Amniotic epithelial cell (primary cell): ENCODE measurements around the gene DPP7.
"Not testable (repeated sequence)": the region's sequence is repeated elsewhere in the genome, so short reads cannot be mapped to it uniquely, and the experiment has no call there.

Experiments used
- DNase-seq: peaks from one replicate; pipeline ENCODE4 v3.0.0-alpha.2; 2010; ENCODE audit warnings: low read depth

Gene DPP7

DNA sequence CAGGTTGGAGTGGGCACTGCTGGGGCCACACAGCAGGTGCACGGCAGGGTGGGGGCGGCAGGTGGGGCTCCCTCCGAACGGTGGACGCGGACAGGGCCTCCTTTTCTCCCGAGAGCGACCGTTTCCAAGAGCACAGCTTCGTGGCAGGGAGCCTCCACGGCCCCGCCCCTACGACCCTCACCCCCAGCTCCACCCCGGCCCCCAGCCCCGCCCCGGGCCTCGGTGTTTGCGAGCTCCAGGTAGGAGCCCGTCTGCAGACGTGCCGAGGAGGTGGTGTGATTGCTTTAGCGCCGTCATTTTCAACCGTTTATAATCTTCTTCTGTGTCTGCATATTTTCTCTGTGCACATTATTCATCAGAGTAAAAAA is 33.2 kb upstream of the DPP7 start:
- DNase-seq = no peak

DNA sequence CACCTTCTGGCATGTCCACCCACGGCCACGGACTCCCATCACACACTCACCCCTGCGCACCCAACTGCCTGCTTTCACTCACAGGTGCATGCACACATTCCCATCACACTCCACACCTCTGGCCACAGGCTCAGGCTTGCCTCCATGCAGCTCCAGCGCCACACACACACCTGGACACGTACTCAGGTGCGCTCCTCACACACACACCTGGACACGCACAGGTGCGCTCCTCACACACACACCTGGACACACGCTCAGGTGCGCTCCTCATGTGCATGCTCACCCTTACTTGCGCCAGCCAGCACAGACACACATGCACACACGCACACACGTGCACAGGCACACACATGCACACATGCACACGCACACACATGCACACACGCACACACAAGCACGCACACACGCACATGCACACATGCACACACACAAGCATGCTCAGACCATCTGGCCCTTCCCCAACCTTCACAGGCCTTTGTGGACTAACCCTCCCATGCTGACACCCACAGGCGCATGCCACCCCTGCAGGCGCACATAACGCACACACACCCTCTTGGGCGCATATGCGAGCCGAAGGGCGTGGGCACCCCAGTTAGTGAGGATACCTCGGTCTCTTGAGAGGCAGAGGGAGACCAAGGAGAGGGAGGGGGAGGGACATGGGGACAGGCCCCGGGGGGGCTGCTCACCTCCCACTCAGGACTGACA is 32.7 kb upstream of the DPP7 start:
- DNase-seq = no peak

DNA sequence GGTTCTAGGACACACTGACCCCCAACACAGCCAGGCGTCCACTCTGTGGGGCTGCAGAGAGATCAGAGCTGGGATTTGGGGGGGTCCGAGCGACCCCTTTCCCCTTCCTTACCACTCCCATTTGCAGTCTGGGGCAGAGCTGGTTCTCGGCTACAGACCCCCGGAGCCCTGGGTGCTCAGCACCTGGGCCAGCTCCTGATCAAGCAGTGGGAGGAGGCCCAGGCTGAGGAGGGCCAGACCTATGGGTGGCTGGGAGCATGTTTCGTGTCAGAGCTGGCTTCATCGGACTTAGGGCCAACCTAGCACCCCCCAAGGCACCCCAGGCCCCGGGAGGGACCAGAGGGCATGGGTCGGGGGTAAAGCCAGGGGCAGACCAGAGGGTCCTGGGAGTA is 32.0 kb upstream of the DPP7 start:
- no peak for DNase-seq

DNA sequence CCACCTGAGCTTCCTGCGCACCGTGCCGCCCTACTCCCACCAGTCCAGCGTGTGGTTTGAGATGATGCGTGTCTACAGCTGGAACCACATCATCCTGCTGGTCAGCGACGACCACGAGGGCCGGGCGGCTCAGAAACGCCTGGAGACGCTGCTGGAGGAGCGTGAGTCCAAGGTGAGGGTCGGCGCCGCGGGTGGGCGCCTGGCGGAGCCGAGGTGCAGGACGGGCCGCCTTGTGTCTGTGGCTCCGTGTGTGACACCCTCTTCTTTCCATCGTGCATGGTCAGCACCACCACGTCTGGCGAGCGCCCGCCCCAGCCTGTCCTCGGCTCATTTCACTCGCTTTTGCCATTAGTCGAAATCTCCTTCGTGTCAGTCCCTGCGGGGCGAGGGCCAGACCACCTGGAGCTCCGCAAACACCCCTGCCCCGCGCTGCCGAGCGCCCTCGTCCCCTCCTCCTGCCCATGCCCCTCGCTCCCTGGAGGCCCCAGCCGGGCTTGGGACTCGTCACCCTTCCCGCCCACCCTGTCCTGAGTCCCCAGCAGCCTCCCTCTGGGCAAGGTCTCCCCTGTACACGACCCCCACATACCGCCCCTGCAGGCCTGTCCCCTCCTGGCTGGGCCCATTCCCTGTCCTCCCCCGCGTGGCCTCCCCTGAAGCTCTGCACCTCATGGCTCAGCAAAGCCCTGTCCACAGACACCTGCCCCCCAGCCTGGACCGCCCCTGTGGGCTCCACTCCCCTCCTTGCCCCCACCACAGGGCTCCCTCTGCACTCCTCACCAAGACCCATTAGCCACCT is 31.4 kb upstream of the DPP7 start:
- DNase-seq = no peak

DNA sequence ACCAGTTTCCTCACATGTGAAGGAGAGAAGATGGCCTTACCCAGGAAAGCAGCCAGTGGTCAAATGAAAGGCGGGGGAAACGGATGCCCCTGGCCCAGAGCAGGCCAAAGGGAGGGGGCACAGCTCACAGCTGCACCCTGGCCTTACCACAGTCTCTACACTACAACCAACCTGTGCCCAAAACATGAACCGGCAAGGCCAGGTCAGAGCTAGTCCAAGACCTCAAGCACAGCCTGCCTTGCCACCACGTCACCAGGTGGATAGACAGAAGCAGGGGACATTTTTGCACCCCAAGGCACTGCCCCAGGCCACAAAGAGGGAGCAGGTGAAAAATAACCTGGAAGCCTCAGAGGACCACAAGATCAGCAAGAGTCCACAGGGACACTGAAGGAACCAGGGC is 28.9 kb upstream of the DPP7 start:
- DNase-seq = no peak

DNA sequence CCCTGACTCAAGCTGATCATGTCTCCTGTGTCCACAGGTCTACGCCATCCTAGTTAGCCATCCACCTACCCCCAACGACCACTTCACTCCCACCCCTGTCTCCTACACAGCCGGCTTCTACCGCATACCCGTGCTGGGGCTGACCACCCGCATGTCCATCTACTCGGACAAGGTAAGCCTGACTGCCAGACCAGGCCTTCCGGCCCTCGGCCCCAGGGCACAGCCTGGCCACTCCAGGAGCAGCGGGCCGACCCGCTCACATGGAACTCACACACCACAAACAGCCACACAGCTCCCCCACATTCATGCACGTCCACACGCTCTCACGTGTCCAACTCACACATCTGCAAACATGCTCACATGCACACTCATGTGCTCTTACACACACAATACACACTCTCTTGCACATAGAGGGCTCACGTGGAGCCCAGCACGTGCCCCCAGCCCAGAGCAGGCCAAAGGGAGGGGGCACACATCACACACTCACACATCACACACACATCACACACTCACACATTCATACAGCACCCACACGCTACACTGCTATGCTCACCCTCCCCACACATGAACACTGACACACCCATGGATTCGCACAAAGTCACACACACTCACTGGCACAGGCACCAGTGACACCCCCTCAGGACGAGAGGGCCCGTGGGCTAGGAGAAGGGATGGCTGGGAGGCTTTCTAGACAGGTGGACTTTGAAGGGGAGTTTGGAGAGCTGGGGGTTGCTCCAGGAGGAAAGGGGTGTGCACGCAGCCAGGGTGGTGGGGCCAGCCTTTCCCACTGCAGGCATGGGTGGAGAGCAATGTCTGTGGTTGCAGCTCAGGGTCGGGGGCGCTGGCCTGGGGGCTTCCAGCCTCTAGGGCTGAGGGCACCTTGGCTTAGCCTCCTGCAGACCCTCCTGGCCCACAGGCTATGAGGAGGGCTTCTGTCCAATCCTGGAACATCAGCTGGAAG is 27.7 kb upstream of the DPP7 start:
- no peak for DNase-seq

DNA sequence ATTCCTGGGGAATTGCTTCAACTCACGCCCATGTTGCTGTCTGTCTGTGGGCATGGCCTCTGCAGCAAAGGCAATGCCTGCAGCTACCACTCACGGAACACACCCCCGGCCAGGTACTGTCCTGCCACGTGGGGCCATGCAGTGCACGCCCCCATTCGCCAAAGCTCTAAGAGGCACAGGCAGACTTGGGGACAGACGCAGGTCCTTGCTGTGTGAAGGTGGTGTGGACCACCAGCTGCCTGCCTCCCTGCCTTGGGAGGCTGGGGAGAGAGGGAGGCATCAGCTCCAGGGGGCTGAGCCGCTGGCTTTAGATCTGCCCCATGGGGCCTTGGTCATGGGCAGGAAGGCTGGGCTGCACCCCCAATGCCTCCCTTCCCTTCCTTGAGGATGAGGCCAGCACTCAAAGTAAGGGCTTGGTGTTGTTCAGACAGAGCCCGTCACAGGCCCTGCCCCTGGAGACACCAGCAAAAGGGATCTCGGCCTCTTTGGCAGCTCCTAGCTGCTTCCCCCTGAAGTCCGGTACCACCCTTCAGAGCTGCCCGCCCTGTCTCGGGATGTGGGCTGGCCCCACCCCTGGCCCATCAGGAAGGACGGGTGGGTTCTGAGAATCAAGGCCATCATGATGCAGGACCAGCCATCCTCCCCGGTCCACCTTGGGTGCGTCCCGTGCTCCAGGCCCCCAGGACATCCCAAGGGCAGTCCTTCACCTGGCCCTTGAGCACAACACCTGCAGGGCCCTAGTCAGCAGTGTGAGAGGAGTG is 26.7 kb upstream of the DPP7 start:
- no peak for DNase-seq

DNA sequence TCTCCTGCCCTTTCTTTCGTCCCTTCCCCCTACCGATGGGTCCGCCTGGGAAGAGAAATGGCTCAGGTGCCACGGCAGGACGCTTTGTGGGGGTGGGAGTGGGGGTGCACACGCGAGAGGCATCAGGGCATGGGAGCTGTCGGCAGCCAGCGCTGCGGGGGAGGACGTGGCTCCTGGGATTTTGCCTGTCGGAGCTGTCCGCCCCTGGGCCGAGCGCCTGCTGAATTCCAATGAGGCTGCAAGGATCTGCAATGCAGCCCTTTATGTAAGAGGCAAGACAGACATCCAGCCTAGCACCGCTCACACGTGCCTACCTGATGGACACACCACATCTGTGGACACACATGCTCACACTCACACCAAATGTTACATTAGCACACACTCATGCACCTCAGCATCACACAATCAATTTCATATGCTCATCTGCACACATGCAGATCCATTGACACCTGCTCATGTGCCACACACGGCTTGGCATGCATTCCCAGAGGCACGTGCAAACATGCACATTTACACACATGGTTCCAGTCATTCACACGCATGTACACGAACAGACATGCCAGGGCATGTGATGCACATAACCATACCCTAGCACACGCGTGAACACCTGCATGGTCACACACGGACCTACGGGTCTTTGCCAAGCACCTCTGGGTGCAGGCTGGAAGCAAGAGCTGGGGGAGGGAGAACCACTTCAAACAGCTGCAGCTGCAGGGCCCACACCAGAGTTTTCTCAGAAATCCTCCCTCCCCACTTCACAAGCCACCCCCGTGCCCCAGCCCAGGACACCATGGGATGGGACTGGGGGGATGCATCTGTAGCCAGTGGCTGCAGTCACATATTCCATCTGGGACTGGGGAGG is 25.8 kb upstream of the DPP7 start:
- no peak for DNase-seq

DNA sequence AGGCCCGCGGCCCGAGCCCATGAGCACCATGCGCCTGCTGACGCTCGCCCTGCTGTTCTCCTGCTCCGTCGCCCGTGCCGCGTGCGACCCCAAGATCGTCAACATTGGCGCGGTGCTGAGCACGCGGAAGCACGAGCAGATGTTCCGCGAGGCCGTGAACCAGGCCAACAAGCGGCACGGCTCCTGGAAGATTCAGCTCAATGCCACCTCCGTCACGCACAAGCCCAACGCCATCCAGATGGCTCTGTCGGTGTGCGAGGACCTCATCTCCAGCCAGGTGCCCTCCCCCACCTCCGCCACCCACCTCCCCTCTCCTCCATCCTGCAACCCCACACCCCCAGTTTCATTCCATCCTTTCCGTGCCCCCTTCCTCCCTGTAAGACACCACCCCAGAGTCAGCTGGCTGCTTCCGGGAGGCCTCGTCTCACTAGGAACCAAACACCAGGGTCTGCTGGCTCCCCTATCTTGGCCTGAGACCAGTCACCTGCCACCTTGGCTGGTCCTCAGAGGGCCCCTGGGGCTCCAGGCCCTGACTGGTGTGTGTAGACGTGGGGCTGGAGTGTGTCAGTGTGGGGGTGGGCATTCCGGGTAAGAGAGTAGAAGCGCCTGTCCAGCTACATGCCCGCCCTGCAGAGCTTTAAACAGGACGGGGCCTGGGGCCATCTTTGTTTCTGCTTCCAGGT is 25.1 kb upstream of the DPP7 start:
- DNase-seq = no peak

DNA sequence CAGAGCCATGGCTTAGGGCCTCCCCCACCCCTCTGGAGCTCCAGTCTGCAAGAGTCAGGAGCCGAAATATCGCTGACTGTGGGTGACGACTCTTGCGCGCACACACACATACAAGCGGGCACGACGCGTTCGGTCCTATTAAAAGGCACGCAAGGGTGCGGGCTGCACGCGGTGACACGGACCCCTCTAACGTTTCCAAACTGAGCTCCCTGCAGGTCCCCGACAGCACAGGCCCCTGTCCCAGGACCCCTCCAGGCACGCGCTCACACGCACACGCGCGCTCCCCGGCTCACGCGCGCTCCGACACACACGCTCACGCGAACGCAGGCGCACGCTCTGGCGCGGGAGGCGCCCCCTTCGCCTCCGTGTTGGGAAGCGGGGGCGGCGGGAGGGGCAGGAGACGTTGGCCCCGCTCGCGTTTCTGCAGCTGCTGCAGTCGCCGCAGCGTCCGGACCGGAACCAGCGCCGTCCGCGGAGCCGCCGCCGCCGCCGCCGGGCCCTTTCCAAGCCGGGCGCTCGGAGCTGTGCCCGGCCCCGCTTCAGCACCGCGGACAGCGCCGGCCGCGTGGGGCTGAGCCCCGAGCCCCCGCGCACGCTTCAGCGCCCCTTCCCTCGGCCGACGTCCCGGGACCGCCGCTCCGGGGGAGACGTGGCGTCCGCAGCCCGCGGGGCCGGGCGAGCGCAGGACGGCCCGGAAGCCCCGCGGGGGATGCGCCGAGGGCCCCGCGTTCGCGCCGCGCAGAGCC is 24.4 kb upstream of the DPP7 start, which contains the start of gene GRIN1:
Gene GRIN1, plus strand, starts transcription at position 433 of the 746 bp plus-strand sequence. CDS start 333 bp downstream, outside the sequence.
- DNase-seq = no peak

DNA sequence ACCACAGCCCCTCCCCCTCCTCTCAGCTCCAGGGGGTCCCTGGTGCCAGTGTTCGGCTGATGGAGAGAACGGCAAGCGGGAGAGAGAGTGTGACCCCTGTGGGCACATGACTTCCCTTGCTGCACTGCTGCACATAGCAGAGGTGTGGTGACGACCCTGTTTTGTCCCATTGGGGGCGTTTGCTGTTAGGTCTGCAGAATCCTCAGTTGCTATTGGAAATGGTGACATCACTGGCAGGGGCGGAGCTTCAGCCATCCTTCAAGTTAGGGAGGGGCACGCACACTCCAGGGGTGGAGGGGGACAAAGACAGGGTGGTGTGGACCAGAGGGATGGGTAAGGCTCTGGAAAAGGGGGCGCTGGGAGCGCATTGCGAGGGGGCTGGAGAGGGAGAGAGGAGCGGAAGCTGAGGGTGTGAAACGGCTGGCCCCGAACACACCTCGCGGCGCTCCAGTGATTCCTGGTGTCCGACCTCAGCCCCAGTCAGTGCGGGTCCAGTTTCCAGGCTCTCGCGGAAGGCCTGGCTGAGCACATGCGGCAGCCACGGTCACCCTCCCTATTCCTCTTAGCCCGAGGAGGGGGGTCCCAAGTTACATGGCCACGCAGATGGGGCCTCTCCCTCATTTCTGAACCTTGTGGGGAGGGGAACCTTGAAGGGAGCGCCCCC is 23.7 kb upstream of the DPP7 start:
- no peak for DNase-seq

DNA sequence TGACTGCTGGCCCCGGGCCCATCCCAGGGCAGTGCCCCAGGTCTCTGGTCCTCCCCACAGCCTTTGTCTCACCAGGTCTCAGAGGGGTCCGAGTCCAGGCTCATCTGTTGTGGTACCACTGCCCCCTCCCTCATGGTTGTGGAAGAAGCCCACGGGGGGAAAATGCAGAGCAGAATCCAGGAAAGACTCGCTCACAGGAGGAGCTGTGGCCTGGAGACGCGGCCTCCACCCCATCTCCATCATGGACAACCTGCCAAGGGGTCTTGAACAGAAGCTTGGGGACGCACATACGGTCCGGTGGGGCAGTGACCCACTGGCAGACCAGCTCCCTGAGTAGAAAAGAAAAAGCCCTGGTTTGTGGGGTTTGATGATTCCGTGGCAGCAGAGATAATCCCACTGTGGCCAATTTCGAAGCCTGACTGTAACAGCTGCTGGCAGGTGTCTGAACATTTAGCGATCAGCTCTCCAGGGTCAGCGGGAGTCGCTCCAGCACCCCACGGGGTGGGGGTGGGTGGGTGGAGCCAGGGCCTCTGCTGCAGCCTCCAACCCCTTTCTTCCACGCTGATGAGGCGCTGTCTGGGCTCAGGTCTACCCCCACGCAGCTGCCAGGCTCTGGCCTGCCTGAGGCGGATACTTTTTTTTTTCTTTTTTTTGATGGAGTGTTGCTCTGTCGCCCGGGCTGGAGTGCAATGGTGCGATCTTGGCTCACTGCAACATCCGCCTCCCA is 22.5 kb upstream of the DPP7 start:
- DNase-seq = no peak

DNA sequence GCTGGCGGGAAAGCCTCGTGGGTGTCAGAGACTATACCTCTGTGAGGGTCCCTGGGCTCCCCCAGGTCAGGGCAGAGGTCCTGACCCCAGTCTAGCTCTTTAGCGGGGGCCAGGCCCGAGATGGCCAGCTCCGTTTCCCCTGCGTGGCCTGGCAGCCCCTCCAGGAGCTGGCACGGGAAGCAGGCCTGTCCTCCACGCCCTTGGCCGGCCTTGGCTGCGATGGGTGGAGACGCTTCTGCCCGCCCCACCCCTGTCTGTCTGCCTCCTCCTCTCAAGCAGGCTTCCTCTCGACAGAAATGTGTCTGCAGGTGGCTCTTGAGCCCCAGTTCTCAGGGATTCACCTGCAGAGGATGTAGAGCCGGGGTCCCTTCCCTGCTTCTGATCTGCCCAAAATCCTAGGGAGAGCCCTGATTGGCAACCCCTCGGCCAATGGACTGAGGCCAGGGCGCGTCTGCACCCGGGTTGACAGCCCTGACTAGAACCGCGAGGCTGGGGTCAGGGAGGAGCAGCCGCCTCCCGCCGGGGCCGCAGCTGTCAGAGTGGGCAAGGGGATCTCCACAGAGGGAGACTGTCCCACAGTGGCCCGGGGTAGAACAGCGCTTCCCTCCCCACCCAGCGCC is 21.8 kb upstream of the DPP7 start:
- DNase-seq = no peak

DNA sequence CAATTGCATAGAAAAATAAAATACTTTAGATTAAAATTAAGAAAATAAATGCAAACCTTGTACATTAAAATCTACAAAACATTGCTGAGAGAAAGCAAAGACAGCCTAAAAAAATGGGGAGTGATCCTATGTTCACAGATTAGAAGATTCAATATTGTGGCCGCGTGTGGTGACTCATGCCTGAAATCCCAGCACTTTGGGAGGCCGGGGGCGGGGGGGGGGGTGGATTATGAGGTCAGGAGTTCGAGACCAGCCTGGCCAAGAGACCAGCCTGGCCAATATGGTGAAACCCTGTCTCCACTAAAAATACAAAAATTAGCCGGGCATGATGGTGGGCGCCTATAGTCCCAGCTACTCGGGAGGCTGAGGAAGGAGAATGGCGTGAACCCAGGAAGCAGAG is 20.6 kb upstream of the DPP7 start:
- not testable (repeated sequence) for DNase-seq

DNA sequence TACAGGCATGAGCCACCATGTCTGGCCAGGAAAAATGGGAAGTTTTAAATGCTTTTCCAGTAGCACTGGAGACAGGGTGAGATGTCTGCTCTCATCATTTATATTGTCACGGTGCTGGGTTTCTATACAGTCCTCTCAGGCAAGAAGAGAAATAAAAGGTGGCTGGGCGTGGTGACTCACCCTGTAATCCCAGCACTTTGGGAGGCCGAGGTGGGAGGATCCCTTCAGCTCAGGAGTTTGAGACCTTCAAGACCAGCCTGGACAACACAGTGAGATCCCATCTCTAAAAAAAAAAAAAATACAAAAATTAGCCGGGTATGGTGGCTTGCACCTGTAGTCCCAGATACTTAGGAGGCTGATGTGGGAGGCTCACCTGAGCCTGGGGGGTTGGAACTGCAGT is 19.7 kb upstream of the DPP7 start:
- DNase-seq = no peak

DNA sequence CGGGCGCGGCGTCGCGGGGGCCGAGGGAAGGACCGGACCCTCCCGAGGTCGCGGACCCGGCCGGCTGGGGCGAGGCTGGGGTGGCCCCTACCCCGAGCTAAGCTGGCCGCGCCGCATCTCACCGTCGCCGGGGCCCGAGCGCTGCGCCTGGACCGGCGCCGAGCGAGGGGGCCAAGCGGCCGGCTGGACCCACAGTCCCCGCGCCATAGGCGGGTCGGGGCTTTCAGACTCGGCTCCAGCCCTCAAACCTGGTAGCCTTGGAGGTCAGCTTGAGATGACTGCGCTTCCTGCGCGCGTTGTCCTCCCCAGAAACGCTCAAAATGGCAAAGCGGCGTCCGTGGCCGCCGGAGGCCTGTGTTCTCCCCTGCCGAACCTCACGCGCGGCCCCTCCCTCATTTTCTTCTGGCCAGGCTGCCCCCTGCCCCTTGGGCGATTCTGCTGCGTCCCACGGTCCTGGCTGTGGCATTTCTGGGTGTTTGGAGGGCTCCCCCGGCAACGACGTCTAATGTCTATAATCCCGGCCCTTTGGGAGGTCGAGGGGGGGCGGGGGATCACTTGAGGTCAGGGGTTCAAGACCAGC is 15.7 kb upstream of the DPP7 start:
- no peak for DNase-seq

DNA sequence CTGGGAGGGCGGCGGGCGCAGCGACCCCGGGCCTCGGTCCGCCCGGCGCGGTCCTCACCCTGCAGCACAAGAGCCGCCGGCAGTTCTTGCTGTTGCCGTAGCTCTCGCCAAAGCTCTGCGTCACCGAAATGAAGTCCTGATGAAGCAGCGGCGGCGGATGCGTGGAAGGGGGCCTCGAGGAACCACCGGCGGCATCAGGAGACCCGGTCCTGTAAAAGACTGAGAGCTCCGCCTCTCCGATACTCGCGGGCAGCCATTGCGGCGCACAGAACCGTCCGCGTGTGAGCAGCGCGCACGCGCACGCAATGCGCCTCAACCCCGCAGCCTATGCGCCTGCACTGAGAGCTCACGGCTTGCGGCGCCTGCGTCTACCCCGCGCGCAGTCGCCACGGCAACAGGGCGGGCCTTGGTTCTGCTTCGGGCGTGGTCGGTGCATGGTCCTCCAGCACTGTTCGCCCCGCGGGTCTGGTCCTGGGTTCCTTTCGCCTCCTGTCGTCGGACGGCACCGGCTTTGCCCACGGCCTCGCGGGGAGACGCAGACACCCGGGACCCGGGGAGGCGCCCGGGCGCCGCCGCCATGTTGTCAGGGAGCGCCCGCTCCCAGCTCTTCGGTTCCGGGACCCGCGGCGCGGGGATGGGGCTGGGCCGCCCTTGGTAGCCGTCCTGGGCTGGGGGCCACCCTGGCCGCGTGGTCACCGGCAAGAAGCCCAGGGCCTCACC is 15.1 kb upstream of the DPP7 start:
- DNase-seq = peak; percentile 88
